ENCODE results near the gene TMEM178B. TPM values are rescaled to one million over a fixed set of nuclear protein-coding genes. Genes with fewer than 3 reads are reported as not detected.

Gene TMEM178B
- total RNA-seq, 2 experiments from 2014 or later = not detected

- no peaks in the 10 kb centered on the region for H3K4me1 ChIP-seq (ENCODE audit: insufficient read depth, low read length)
- no peaks in the 10 kb centered on the region for H3K36me3 Mint-ChIP-seq (ENCODE audit: low read depth)
- no peaks in the 10 kb centered on the region for H3K4me1 Mint-ChIP-seq (ENCODE audit: low read depth)
- no peaks in the 10 kb centered on the region for H3K27me3 ChIP-seq (ENCODE audit: control insufficient read depth in 1 of 2, insufficient read depth in 2 of 2, low read length in 2 of 2)
- no peak for ATAC-seq (ENCODE audit: poor library complexity)
- H3K9me3 ChIP-seq (ENCODE audit: control insufficient read depth in 1 of 2, insufficient read depth in 1 of 2, low read length in 2 of 2) = peaks cover 0 to 5% of the 10 kb centered on the region in 2 experiments
- peaks cover 5% of the 10 kb centered on the region for H3K27me3 Mint-ChIP-seq
- DNase-seq = no peak
- no peak overlapping the region for H3K27ac ChIP-seq (ENCODE audit: low read depth in 1 of 2, low read length in 2 of 2)
- H3K9me3 Mint-ChIP-seq = no peaks in the 10 kb centered on the region
- no peaks in the 10 kb centered on the region for H3K36me3 ChIP-seq (ENCODE audit: insufficient read depth, low read length)
- intact Hi-C loops (cut with DNase I, micrococcal nuclease) = no loop called here
- no peak overlapping the region for H3K27ac Mint-ChIP-seq
- H3K4me3 ChIP-seq (ENCODE audit: low read length) = no peak overlapping the region
- ChIA-PET CTCF (no interaction called here), POLR2A (no interaction called here)
- no peak for TF ChIP-seq CTCF (IDR thresholded peaks at IDR 0.05)
- H3K4me3 Mint-ChIP-seq = no peak overlapping the region
These were observed 259.6 kb downstream of the TMEM178B start for GRCh38 chr7:141333459-141333858.

GRCh38 chr7:141335164-141335563 lies 261.3 kb downstream of the TMEM178B start:
- no peaks in the 10 kb centered on the region for H3K4me1 ChIP-seq (ENCODE audit: insufficient read depth, low read length)
- no peaks in the 10 kb centered on the region for H3K36me3 Mint-ChIP-seq (ENCODE audit: low read depth)
- ChIA-PET POLR2A (no interaction called here), CTCF (no interaction called here)
- H3K27me3 Mint-ChIP-seq = peaks cover 5% of the 10 kb centered on the region
- no peak overlapping the region for H3K27ac ChIP-seq (ENCODE audit: low read depth in 1 of 2, low read length in 2 of 2)
- TF ChIP-seq CTCF (IDR thresholded peaks at IDR 0.05) = no peak
- intact Hi-C loops (cut with DNase I, micrococcal nuclease) = no loop called here
- DNase-seq (no peak), ATAC-seq (ENCODE audit: poor library complexity) (no peak)
- no peaks in the 10 kb centered on the region for H3K36me3 ChIP-seq (ENCODE audit: insufficient read depth, low read length)
- no peak overlapping the region for H3K27ac Mint-ChIP-seq
- no peaks in the 10 kb centered on the region for H3K27me3 ChIP-seq (ENCODE audit: control insufficient read depth in 1 of 2, insufficient read depth in 2 of 2, low read length in 2 of 2)
- no peaks in the 10 kb centered on the region for H3K4me1 Mint-ChIP-seq (ENCODE audit: low read depth)
- H3K9me3 Mint-ChIP-seq = peaks cover 2% of the 10 kb centered on the region
- H3K9me3 ChIP-seq (ENCODE audit: control insufficient read depth in 1 of 2, insufficient read depth in 1 of 2, low read length in 2 of 2) = peaks cover 0 to 5% of the 10 kb centered on the region in 2 experiments
- H3K4me3 Mint-ChIP-seq = no peak overlapping the region
- H3K4me3 ChIP-seq (ENCODE audit: low read length) = no peak overlapping the region

- ChIA-PET POLR2A (no interaction called here), CTCF (no interaction called here)
- Mint-ChIP-seq H3K36me3 (ENCODE audit: low read depth) (no peaks in the 10 kb centered on the region), H3K4me3 (no peak overlapping the region), H3K9me3 (peaks cover 2% of the 10 kb centered on the region), H3K27ac (no peak overlapping the region), H3K27me3 (peaks cover 11% of the 10 kb centered on the region), H3K4me1 (ENCODE audit: low read depth) (no peaks in the 10 kb centered on the region)
- Histone ChIP-seq H3K4me3 (ENCODE audit: low read length) (no peak overlapping the region), H3K27ac (ENCODE audit: low read depth in 1 of 2, low read length in 2 of 2) (no peak overlapping the region), H3K36me3 (ENCODE audit: insufficient read depth, low read length) (no peaks in the 10 kb centered on the region), H3K9me3 (ENCODE audit: control insufficient read depth in 1 of 2, insufficient read depth in 1 of 2, low read length in 2 of 2) (no peaks in the 10 kb centered on the region), H3K4me1 (ENCODE audit: insufficient read depth, low read length) (no peaks in the 10 kb centered on the region), H3K27me3 (ENCODE audit: control insufficient read depth in 1 of 2, insufficient read depth in 2 of 2, low read length in 2 of 2) (no peaks in the 10 kb centered on the region)
- intact Hi-C loops (cut with DNase I, micrococcal nuclease) = no loop called here
- no peak for TF ChIP-seq CTCF (IDR thresholded peaks at IDR 0.05)
- no peak for ATAC-seq (ENCODE audit: poor library complexity)
- DNase-seq = no peak
These were observed 265.7 kb downstream of the TMEM178B start for GRCh38 chr7:141339603-141340002.

Measured in CD4-positive, alpha-beta T cell (primary cell).